ENCODE data around the gene CPNE5.

CPNE5 gene

GRCh38 chr6:36845233-36845632 lies 6.0 kb upstream of the CPNE5 start:
- no peak for TF ChIP-seq POLR2AphosphoS5 (IDR thresholded peaks at IDR 0.05; ENCODE audit: low read depth, low read length)
- TF ChIP-seq FOXP2 (optimal IDR thresholded peaks at IDR 0.05; ENCODE audit: borderline replicate concordance, extremely low read depth, extremely low read length, insufficient read depth) = no peak
- TF ChIP-seq TAF1 (IDR thresholded peaks at IDR 0.05; ENCODE audit: borderline replicate concordance, insufficient read depth, low read length) = no peak
- TF ChIP-seq REST (IDR thresholded peaks at IDR 0.05; ENCODE audit: insufficient read depth in 1 of 2, low read depth in 2 of 2, low read length in 2 of 2) = no peak
- no peak for TF ChIP-seq SIN3A (IDR thresholded peaks at IDR 0.05; ENCODE audit: borderline replicate concordance, insufficient read depth, low read length)

GRCh38 chr6:36844232-36845170 lies 5.3 kb upstream of the CPNE5 start:
- TF ChIP-seq SIN3A (IDR thresholded peaks at IDR 0.05; ENCODE audit: borderline replicate concordance, insufficient read depth, low read length) (no peak), POLR2AphosphoS5 (IDR thresholded peaks at IDR 0.05; ENCODE audit: low read depth, low read length) (no peak), TAF1 (IDR thresholded peaks at IDR 0.05; ENCODE audit: borderline replicate concordance, insufficient read depth, low read length) (no peak), REST (IDR thresholded peaks at IDR 0.05; ENCODE audit: insufficient read depth in 1 of 2, low read depth in 2 of 2, low read length in 2 of 2) (no peak), FOXP2 (optimal IDR thresholded peaks at IDR 0.05; ENCODE audit: borderline replicate concordance, extremely low read depth, extremely low read length, insufficient read depth) (no peak)

- TF ChIP-seq REST (IDR thresholded peaks at IDR 0.05; ENCODE audit: insufficient read depth in 1 of 2, low read depth in 2 of 2, low read length in 2 of 2) (no peak), POLR2AphosphoS5 (IDR thresholded peaks at IDR 0.05; ENCODE audit: low read depth, low read length) (no peak), SIN3A (IDR thresholded peaks at IDR 0.05; ENCODE audit: borderline replicate concordance, insufficient read depth, low read length) (no peak), FOXP2 (optimal IDR thresholded peaks at IDR 0.05; ENCODE audit: borderline replicate concordance, extremely low read depth, extremely low read length, insufficient read depth) (no peak), TAF1 (IDR thresholded peaks at IDR 0.05; ENCODE audit: borderline replicate concordance, insufficient read depth, low read length) (no peak)
Measured at GRCh38 chr6:36843170-36843569, 3.9 kb upstream of the CPNE5 start.

- TF ChIP-seq POLR2AphosphoS5 (IDR thresholded peaks at IDR 0.05; ENCODE audit: low read depth, low read length) = no peak
- TF ChIP-seq TAF1 (IDR thresholded peaks at IDR 0.05; ENCODE audit: borderline replicate concordance, insufficient read depth, low read length) = no peak
- no peak for TF ChIP-seq REST (IDR thresholded peaks at IDR 0.05; ENCODE audit: insufficient read depth in 1 of 2, low read depth in 2 of 2, low read length in 2 of 2)
- no peak for TF ChIP-seq FOXP2 (optimal IDR thresholded peaks at IDR 0.05; ENCODE audit: borderline replicate concordance, extremely low read depth, extremely low read length, insufficient read depth)
Measured at GRCh38 chr6:36841756-36842155, 2.5 kb upstream of the CPNE5 start.

Data from PFSK-1 (cell line).